ENCODE results near the gene H1-8.

Gene H1-8

GRCh38 chr3:129547241-129547640 lies 4.3 kb downstream of the H1-8 start:
- no peak for DNase-seq (ENCODE audit: low read depth, low spot score)
- no peaks in the 10 kb centered on the region for H3K4me1 ChIP-seq (ENCODE audit: control insufficient read depth, insufficient read depth, low read length)
- no peaks in the 10 kb centered on the region for H3K27me3 ChIP-seq (ENCODE audit: control insufficient read depth, insufficient read depth, low read length)
- no peak overlapping the region for H3K27ac ChIP-seq (ENCODE audit: low read length)
- WGBS (ENCODE audit: insufficient coverage, insufficient read length) = no CpG with 5 or more reads among the region's 24 CpGs
- no peak overlapping the region for H3K4me3 ChIP-seq (ENCODE audit: low read length)
- no peaks in the 10 kb centered on the region for H3K36me3 ChIP-seq (ENCODE audit: control insufficient read depth, insufficient read depth, low read length)
- no peaks in the 10 kb centered on the region for H3K9me3 ChIP-seq (ENCODE audit: control insufficient read depth, insufficient read depth, low read length)

DNA sequence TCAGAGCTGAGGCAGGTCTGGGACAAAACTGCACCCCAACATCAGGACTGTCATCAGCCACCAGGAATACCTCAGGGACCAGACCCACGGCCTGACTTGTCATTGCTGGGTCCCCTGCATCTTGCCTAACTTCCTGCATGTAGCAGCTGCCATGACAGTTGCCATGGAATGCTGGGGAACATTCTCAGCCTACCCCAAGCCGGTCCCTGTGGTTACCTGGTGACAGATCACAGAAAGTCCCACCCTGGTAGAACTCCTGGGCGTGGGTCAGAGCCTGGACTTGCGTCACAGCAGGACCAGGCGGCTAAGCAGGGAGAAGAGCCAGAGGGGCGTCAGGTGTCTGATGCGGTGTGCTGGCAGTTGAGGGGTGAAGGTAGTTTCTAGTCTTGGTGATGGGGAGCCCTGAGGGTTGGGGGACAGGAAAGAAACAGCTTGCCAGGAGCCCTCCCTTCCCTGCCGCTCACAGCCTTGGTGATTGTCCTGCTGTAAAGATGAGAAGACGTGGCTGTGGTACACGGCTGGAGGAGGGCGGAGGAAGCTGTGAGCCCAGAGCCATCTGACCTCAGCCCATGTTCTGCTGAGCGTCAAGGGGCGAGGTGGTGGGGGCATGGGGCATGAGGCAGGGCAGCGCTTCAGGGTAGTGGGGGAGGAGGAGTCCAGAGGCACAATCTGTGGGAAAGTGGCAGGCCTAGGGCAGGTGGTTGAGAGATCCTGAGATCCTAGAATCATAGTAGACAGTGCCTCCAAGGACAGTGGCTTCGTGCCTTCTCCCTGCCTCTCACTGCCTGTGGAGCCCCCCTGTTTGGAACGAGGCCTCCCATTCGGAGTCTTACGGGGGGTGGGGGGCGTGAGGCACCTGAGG lies 5.4 kb downstream of the H1-8 start:
- DNase-seq (ENCODE audit: low read depth, low spot score) = no peak
- Histone ChIP-seq H3K36me3 (ENCODE audit: control insufficient read depth, insufficient read depth, low read length) (no peaks in the 10 kb centered on the region), H3K4me1 (ENCODE audit: control insufficient read depth, insufficient read depth, low read length) (peaks cover 4% of the 10 kb centered on the region), H3K9me3 (ENCODE audit: control insufficient read depth, insufficient read depth, low read length) (no peaks in the 10 kb centered on the region), H3K27ac (ENCODE audit: low read length) (no peak overlapping the region), H3K27me3 (ENCODE audit: control insufficient read depth, insufficient read depth, low read length) (no peaks in the 10 kb centered on the region), H3K4me3 (ENCODE audit: low read length) (no peak overlapping the region)
- no CpG with 5 or more reads among the region's 19 CpGs for WGBS (ENCODE audit: insufficient coverage, insufficient read length)

DNA sequence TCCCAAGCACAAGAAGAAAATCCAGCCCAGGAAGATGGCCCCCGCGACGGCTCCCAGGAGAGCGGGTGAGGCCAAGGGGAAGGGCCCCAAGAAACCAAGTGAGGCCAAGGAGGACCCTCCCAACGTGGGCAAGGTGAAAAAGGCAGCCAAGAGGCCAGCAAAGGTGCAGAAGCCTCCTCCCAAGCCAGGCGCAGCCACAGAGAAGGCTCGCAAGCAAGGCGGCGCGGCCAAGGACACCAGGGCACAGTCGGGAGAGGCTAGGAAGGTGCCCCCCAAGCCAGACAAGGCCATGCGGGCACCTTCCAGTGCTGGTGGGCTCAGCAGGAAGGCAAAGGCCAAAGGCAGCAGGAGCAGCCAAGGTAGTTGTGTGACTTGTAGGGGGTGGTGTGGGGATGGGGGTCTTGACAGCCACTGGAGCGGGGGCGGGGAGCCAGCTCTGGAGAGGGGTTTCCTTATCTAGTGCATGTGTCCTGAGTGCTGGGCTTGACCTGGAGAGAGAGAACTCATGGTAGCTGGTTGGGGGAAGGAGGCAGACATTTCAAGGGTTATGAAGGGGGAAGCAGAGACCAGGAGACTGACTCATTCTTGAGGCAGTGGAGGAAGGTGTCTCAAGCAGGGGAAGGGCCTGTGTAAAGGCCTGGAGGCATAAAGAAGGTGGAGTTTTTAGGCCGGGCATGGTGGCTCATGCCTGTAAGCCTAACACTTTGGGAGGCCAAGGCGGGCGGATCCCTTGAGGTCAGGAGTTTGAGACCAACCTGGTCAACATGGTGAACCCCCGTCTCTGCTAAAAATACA lies 6.2 kb downstream of the H1-8 start:
- H3K36me3 ChIP-seq (ENCODE audit: control insufficient read depth, insufficient read depth, low read length) = no peaks in the 10 kb centered on the region
- no peak overlapping the region for H3K27ac ChIP-seq (ENCODE audit: low read length)
- H3K4me3 ChIP-seq (ENCODE audit: low read length) = no peak overlapping the region
- H3K9me3 ChIP-seq (ENCODE audit: control insufficient read depth, insufficient read depth, low read length) = no peaks in the 10 kb centered on the region
- DNase-seq (ENCODE audit: low read depth, low spot score) = no peak
- H3K4me1 ChIP-seq (ENCODE audit: control insufficient read depth, insufficient read depth, low read length) = peaks cover 4% of the 10 kb centered on the region
- WGBS (ENCODE audit: insufficient coverage, insufficient read length) = no CpG with 5 or more reads among the region's 18 CpGs
- no peaks in the 10 kb centered on the region for H3K27me3 ChIP-seq (ENCODE audit: control insufficient read depth, insufficient read depth, low read length)

GRCh38 chr3:129549805-129550204 lies 6.8 kb downstream of the H1-8 start:
- no peaks in the 10 kb centered on the region for H3K9me3 ChIP-seq (ENCODE audit: control insufficient read depth, insufficient read depth, low read length)
- no peaks in the 10 kb centered on the region for H3K36me3 ChIP-seq (ENCODE audit: control insufficient read depth, insufficient read depth, low read length)
- peaks cover 4% of the 10 kb centered on the region for H3K4me1 ChIP-seq (ENCODE audit: control insufficient read depth, insufficient read depth, low read length)
- no peak overlapping the region for H3K27ac ChIP-seq (ENCODE audit: low read length)
- no peaks in the 10 kb centered on the region for H3K27me3 ChIP-seq (ENCODE audit: control insufficient read depth, insufficient read depth, low read length)
- no peak overlapping the region for H3K4me3 ChIP-seq (ENCODE audit: low read length)
- no CpG with 5 or more reads among the region's 3 CpGs for WGBS (ENCODE audit: insufficient coverage, insufficient read length)
- DNase-seq (ENCODE audit: low read depth, low spot score) = no peak

- Histone ChIP-seq H3K4me1 (ENCODE audit: control insufficient read depth, insufficient read depth, low read length) (peaks cover 4% of the 10 kb centered on the region), H3K27me3 (ENCODE audit: control insufficient read depth, insufficient read depth, low read length) (no peaks in the 10 kb centered on the region), H3K27ac (ENCODE audit: low read length) (no peak overlapping the region), H3K36me3 (ENCODE audit: control insufficient read depth, insufficient read depth, low read length) (0 out of 2 replicates have a peak, but pooled peaks cover 3% of the 10 kb centered on the region), H3K4me3 (ENCODE audit: low read length) (no peak overlapping the region), H3K9me3 (ENCODE audit: control insufficient read depth, insufficient read depth, low read length) (no peaks in the 10 kb centered on the region)
- no peak for DNase-seq (ENCODE audit: low read depth, low spot score)
- no CpG with 5 or more reads among the region's 10 CpGs for WGBS (ENCODE audit: insufficient coverage, insufficient read length)
These were observed 9.5 kb downstream of the H1-8 start for GRCh38 chr3:129552287-129553050.

DNA sequence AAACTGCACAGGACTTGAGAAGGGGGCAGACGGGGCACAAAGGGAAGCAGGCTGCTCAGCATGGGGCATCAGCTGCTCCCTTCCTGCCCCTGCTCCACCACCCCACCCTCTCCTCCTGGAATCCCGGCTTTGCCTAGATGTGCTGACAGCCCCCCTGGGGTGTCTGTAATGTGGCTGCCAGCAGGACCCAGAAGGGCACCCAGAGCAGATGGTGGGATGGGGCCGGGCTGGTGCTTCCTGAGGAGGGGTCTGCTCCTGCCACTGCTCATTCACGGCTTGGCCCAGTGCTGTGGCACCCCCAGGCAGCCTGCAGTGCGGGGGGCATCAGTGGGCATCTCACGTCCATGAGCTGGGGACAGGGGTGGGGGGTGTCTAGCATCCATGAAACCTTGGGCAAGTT lies 10.2 kb downstream of the H1-8 start:
- Histone ChIP-seq H3K4me3 (ENCODE audit: low read length) (no peak overlapping the region), H3K4me1 (ENCODE audit: control insufficient read depth, insufficient read depth, low read length) (peaks cover 4% of the 10 kb centered on the region), H3K9me3 (ENCODE audit: control insufficient read depth, insufficient read depth, low read length) (no peaks in the 10 kb centered on the region), H3K27ac (ENCODE audit: low read length) (no peak overlapping the region), H3K27me3 (ENCODE audit: control insufficient read depth, insufficient read depth, low read length) (no peaks in the 10 kb centered on the region), H3K36me3 (ENCODE audit: control insufficient read depth, insufficient read depth, low read length) (peaks cover 3% of the 10 kb centered on the region; the same call in 1 of the 2 replicates)
- no CpG with 5 or more reads among the region's 6 CpGs for WGBS (ENCODE audit: insufficient coverage, insufficient read length)
- no peak for DNase-seq (ENCODE audit: low read depth, low spot score)

- WGBS (ENCODE audit: insufficient coverage, insufficient read length) = no CpG with 5 or more reads among the region's 15 CpGs
- Histone ChIP-seq H3K4me3 (ENCODE audit: low read length) (no peak overlapping the region), H3K9me3 (ENCODE audit: control insufficient read depth, insufficient read depth, low read length) (no peaks in the 10 kb centered on the region), H3K27me3 (ENCODE audit: control insufficient read depth, insufficient read depth, low read length) (no peaks in the 10 kb centered on the region), H3K27ac (ENCODE audit: low read length) (no peak overlapping the region), H3K36me3 (ENCODE audit: control insufficient read depth, insufficient read depth, low read length) (peaks cover 5% of the 10 kb centered on the region; the same call in 1 of the 2 replicates), H3K4me1 (ENCODE audit: control insufficient read depth, insufficient read depth, low read length) (peaks cover 4% of the 10 kb centered on the region)
- DNase-seq (ENCODE audit: low read depth, low spot score) = no peak
These were observed 10.7 kb downstream of the H1-8 start for GRCh38 chr3:129553719-129554118.

GRCh38 chr3:129554356-129555152 lies 11.6 kb downstream of the H1-8 start:
- DNase-seq (ENCODE audit: low read depth, low spot score) = no peak
- no peaks in the 10 kb centered on the region for H3K9me3 ChIP-seq (ENCODE audit: control insufficient read depth, insufficient read depth, low read length)
- H3K4me3 ChIP-seq (ENCODE audit: low read length) = no peak overlapping the region
- H3K4me1 ChIP-seq (ENCODE audit: control insufficient read depth, insufficient read depth, low read length) = peaks cover 4% of the 10 kb centered on the region
- WGBS (ENCODE audit: insufficient coverage, insufficient read length) = no CpG with 5 or more reads among the region's 13 CpGs
- H3K27me3 ChIP-seq (ENCODE audit: control insufficient read depth, insufficient read depth, low read length) = no peaks in the 10 kb centered on the region
- no peak overlapping the region for H3K27ac ChIP-seq (ENCODE audit: low read length)
- peaks cover 5% of the 10 kb centered on the region; the same call in 1 of the 2 replicates for H3K36me3 ChIP-seq (ENCODE audit: control insufficient read depth, insufficient read depth, low read length)

- Histone ChIP-seq H3K4me3 (ENCODE audit: low read length) (no peak overlapping the region), H3K4me1 (ENCODE audit: control insufficient read depth, insufficient read depth, low read length) (peaks cover 4% of the 10 kb centered on the region), H3K36me3 (ENCODE audit: control insufficient read depth, insufficient read depth, low read length) (peaks cover 5% of the 10 kb centered on the region; the same call in 1 of the 2 replicates), H3K27me3 (ENCODE audit: control insufficient read depth, insufficient read depth, low read length) (no peaks in the 10 kb centered on the region), H3K27ac (ENCODE audit: low read length) (no peak overlapping the region), H3K9me3 (ENCODE audit: control insufficient read depth, insufficient read depth, low read length) (no peaks in the 10 kb centered on the region)
- DNase-seq (ENCODE audit: low read depth, low spot score) = no peak
- no CpG with 5 or more reads among the region's 15 CpGs for WGBS (ENCODE audit: insufficient coverage, insufficient read length)
These were observed 12.2 kb downstream of the H1-8 start for GRCh38 chr3:129555153-129555550.

Measured in iPS DF 6.9 (cell line).